ENCODE data around the gene ASB15. TPM values are rescaled to one million over a fixed set of nuclear protein-coding genes. Genes with fewer than 3 reads are reported as not detected.

Gene ASB15
- total and polyA plus RNA-seq, 8 donors, result not detected

DNA sequence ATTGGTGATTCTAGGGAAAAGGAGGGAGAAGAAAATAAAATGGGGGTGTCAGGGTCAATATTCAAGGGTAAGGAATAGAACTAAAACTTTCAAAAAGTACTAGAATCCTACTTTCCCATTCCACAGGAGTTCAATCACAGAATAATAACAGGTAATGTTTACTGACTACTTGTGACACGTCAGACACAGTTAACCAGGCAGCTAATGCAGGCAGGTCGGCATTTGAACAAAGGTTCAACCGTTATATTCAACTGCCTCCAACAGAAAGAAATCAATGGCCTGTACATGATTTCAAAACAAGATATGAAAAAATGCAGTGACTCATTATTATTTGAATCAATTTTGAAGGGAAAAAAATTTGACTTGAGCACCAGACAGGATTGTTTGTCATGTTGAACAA lies 3.1 kb downstream of the ASB15 start:
- Histone ChIP-seq H3K4me1 (no peaks in the 10 kb centered on the region), H3K36me3 (no peaks in the 10 kb centered on the region), H3K9me3 (no peaks in the 10 kb centered on the region), H3K4me3 (no peak overlapping the region), H3K27me3 (no peaks in the 10 kb centered on the region), H3K27ac (no peak overlapping the region)
- TF ChIP-seq CTCF (IDR thresholded peaks at IDR 0.05), result no peak
- intact Hi-C loops (cut with DNase I), result no loop called here
- no peak for ATAC-seq
- no peak for DNase-seq

- H3K4me1 ChIP-seq, result no peaks in the 10 kb centered on the region
- DNase-seq, result no peak
- H3K9me3 ChIP-seq, result no peaks in the 10 kb centered on the region
- no peaks in the 10 kb centered on the region for H3K27me3 ChIP-seq
- no peak for TF ChIP-seq CTCF (IDR thresholded peaks at IDR 0.05)
- intact Hi-C loops (cut with DNase I), result no loop called here
- no peaks in the 10 kb centered on the region for H3K36me3 ChIP-seq
- no peak for ATAC-seq
- H3K4me3 ChIP-seq, result no peak overlapping the region
- H3K27ac ChIP-seq, result no peak overlapping the region
Measured at GRCh38 chr7:123607423-123607975, 5.9 kb downstream of the ASB15 start.

GRCh38 chr7:123608991-123609882 lies 7.6 kb downstream of the ASB15 start:
- H3K27ac ChIP-seq, result no peak overlapping the region
- no peaks in the 10 kb centered on the region for H3K9me3 ChIP-seq
- H3K4me3 ChIP-seq, result no peak overlapping the region
- no peak for DNase-seq
- no peak for ATAC-seq
- H3K27me3 ChIP-seq, result no peaks in the 10 kb centered on the region
- H3K36me3 ChIP-seq, result no peaks in the 10 kb centered on the region
- intact Hi-C loops (cut with DNase I), result no loop called here
- no peaks in the 10 kb centered on the region for H3K4me1 ChIP-seq
- no peak for TF ChIP-seq CTCF (IDR thresholded peaks at IDR 0.05)

GRCh38 chr7:123609883-123610239 lies 8.2 kb downstream of the ASB15 start:
- TF ChIP-seq CTCF (IDR thresholded peaks at IDR 0.05), result no peak
- Histone ChIP-seq H3K4me3 (no peak overlapping the region), H3K27ac (no peak overlapping the region), H3K36me3 (no peaks in the 10 kb centered on the region), H3K9me3 (no peaks in the 10 kb centered on the region), H3K27me3 (no peaks in the 10 kb centered on the region), H3K4me1 (no peaks in the 10 kb centered on the region)
- ATAC-seq (no peak), DNase-seq (no peak)
- intact Hi-C loops (cut with DNase I), result no loop called here

DNA sequence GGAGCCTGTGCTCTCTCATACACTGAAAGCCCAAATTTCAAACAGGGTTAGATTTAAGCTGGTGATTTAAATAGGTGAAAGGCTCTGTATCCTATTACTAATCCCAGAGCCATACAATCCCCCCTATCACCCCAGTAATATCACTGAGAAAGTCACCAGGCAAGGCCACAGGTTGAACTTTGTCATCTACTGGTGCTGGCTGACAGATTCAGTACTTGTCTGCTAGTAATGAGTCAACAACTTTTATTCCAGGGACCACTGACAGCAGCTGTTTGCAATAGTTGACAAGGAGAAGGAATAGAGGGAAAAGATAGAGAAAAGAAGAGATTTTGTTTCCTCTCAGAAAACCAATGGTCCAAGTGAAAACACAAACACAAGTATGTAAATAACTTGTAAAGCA lies 10.4 kb downstream of the ASB15 start:
- DNase-seq (no peak), ATAC-seq (no peak)
- H3K27me3 ChIP-seq, result no peaks in the 10 kb centered on the region

More for the DNA sequence above, 10.4 kb downstream of the ASB15 start:
- TF ChIP-seq CTCF (IDR thresholded peaks at IDR 0.05), result no peak
- Histone ChIP-seq H3K4me1 (no peaks in the 10 kb centered on the region), H3K9me3 (no peaks in the 10 kb centered on the region), H3K36me3 (no peaks in the 10 kb centered on the region), H3K4me3 (no peak overlapping the region), H3K27ac (no peak overlapping the region)
- intact Hi-C loops (cut with DNase I), result no loop called here

Data from left lung (tissue), 10 donors.